ENCODE measurements around the gene DYRK1A.

DYRK1A gene

GRCh38 chr21:37365517-37366481, 774 bp upstream of the DYRK1A start:
- peak; percentile 66 for DNase-seq

- no peak for DNase-seq
Observed at GRCh38 chr21:37367336-37367702, 746 bp downstream of the DYRK1A start.

- peak; percentile 60 for DNase-seq
Observed at GRCh38 chr21:37367703-37368540, 1.3 kb downstream of the DYRK1A start.

GRCh38 chr21:37368541-37369279, 2.1 kb downstream of the DYRK1A start:
- DNase-seq: peak; percentile 21

- DNase-seq: no peak
Observed at GRCh38 chr21:37369307-37369854, 2.8 kb downstream of the DYRK1A start.

GRCh38 chr21:37370152-37371040, 3.8 kb downstream of the DYRK1A start:
- peak; percentile 50 for DNase-seq

GRCh38 chr21:37371041-37371397, 4.4 kb downstream of the DYRK1A start:
- no peak for DNase-seq

GRCh38 chr21:37372127-37372731, 5.7 kb downstream of the DYRK1A start:
- DNase-seq: no peak

GRCh38 chr21:37372951-37373350, 6.4 kb downstream of the DYRK1A start:
- DNase-seq: no peak

- DNase-seq: no peak
Observed at GRCh38 chr21:37373539-37373938, 7.0 kb downstream of the DYRK1A start.

- DNase-seq: no peak
Observed at GRCh38 chr21:37374027-37374426, 7.5 kb downstream of the DYRK1A start.

GRCh38 chr21:37375866-37376574, 9.4 kb downstream of the DYRK1A start:
- no peak for DNase-seq

- no peak for DNase-seq
Observed at GRCh38 chr21:37378700-37379139, 12.1 kb downstream of the DYRK1A start.

GRCh38 chr21:37380349-37381323, 14.1 kb downstream of the DYRK1A start:
- no peak for DNase-seq

GRCh38 chr21:37381883-37382585, 15.5 kb downstream of the DYRK1A start:
- no peak for DNase-seq

- DNase-seq: no peak
Observed at GRCh38 chr21:37383086-37383485, 16.5 kb downstream of the DYRK1A start.

- DNase-seq: no peak
Observed at GRCh38 chr21:37383784-37384311, 17.3 kb downstream of the DYRK1A start.

- no peak for DNase-seq
Observed at GRCh38 chr21:37384416-37384815, 17.8 kb downstream of the DYRK1A start.

Measured in activated CD4-positive, alpha-beta T cell treated with anti-CD3 and anti-CD28 coated beads, Interleukin-2, Interleukin-6, amounts not matched to agents 100 ng/mL and 50 ng/mL, durations not matched to agents 16 hours and 8 hours (primary cell).